Peyer's patch (tissue), 4 donors: ENCODE data around the gene ZNF350.

Experiments used
- CTCF ChIP-seq, 6 experiments: fragments of 450-650 bp in 4 of 6; fragments of 200-600 bp in 2 of 6; sonication (generic) in 1 of 6; IDR thresholded peaks; one replicate each; pipeline ENCODE4 v1.5.1; 2017 to 2019; ENCODE audit warnings: antibody characterized with exemption in 6 of 6, mild to moderate bottlenecking in 3 of 6, moderate library complexity in 1 of 6
- POLR2A ChIP-seq, 2 donors: fragments of 450-650 bp; IDR thresholded peaks; one replicate each; pipeline ENCODE4 v1.5.1; 2017; ENCODE audit warnings: antibody characterized with exemption in 2 of 2, mild to moderate bottlenecking in 2 of 2, moderate library complexity in 2 of 2

- no peak for TF ChIP-seq POLR2A (IDR thresholded peaks at IDR 0.05)
- no peak for TF ChIP-seq CTCF (IDR thresholded peaks at IDR 0.05)
Measured at GRCh38 chr19:51993422-51993821, 6.8 kb upstream of the ZNF350 start.
